NCI-H128 (cell line): ENCODE data around the gene ANKRD60.

ENCODE experiments used
- DNase-seq: peaks from one replicate; lab custom pipeline; 2025; ENCODE audit not compliant: unreplicated experiment; lab: John Stamatoyannopoulos, UW

ANKRD60 gene

DNA sequence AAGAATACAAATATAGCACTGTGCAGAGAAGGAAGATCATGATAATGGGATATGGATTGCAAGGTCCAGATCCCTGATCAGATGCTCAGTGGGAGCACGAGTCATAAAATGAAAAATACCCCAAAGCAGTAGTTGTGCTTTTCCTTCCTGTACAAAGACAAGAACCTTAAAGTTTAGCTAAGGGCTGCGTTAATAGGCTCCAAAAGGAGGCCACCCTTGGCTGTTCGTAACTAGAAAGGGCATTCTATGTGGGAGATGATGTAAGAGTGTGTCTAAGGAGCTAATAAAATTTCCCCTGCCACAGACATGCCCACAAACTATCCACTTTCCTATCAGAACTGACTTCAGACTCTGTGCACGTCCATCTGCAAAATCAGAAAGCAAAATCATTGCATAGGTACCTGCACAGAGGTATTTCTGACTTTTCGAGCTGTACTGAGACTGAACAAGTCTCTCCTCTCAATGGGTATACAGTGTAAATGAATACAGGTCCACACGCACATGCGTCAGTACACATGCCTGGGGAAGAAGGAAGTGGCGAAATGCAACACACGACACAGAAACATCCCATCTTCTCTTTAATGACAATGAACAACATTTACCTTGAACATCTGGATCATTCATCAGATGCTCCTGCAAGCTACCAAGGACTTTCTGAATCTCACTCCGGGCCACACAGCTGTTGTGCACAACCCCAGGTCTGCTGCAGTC, 16.9 kb upstream of the ANKRD60 start:
- DNase-seq = no peak

DNA sequence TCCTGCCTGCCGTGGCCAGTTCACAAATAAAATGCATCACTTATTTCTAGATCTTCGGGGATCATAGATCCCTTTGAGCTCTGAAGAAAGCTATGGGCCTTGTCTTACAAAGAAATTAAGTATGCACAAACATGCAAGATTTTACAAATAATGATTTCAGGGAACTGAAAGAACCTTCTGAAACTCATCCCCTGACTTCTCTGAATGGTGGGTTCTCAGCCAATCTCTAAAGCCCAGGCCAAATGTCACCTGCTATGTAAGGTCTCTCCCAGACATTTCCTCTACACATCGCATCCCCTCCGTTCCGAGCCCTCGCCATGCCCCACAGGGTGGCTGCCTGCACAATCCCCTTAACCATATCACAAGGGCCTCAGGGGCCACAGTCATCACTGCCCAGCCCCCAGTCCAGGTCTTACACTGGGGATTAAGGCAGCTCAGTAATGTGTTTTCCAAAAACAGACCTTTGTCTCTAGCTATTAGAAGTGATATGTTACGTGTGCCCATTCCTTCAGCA, 16.1 kb upstream of the ANKRD60 start:
- no peak for DNase-seq

DNA sequence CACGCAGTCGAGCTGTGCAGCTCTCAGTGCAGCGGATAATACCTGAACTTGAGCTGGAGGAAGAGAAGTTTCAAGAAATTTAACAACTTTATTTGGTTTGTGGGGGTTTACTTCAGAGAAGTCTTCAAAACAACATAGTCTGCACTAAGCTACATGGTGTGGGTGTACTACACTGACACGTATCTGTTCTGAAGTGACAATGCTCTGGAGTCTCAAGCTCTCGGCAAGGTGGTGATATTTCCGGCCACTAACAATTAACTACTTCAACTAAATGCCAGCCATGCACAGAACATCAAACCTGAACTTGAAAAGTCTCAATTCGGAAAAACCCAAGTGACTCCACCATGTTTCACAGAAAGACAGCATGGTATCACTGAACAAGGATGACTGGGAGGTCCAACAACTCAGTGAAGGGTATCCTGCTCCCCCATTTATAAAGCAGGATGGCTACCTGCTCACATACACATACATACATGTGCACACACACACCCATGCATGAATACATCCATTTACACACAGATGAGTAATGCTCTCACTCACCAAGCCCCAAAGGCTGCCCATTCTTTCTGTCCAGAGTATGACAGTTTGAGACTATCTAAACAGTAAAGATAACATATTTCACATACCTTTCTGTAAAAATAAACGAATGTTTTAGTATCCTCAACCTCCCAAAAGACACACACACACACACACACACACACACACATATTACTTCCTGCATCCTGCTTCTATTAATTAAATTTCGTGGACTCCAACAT, 15.4 kb upstream of the ANKRD60 start:
- no peak for DNase-seq

DNA sequence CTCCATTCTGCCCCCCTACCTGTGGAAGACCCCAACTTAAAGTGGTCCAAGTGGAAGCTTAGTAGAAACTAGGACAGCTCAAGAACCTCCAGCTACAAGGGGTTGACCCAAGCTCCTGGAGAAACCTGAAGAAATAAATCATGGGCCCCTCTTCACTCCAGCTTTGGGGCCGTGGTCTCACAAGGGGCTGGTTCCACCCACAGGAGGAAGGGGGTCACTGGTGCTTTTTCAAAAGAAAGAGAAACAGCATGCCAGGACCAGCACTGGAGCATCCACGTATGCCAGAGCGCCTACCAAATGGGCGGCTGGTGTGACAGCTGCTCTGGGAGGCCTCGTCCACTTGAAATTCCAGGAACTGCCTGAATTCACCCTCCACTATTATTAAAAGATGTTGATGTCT, 14.4 kb upstream of the ANKRD60 start:
- DNase-seq = no peak

DNA sequence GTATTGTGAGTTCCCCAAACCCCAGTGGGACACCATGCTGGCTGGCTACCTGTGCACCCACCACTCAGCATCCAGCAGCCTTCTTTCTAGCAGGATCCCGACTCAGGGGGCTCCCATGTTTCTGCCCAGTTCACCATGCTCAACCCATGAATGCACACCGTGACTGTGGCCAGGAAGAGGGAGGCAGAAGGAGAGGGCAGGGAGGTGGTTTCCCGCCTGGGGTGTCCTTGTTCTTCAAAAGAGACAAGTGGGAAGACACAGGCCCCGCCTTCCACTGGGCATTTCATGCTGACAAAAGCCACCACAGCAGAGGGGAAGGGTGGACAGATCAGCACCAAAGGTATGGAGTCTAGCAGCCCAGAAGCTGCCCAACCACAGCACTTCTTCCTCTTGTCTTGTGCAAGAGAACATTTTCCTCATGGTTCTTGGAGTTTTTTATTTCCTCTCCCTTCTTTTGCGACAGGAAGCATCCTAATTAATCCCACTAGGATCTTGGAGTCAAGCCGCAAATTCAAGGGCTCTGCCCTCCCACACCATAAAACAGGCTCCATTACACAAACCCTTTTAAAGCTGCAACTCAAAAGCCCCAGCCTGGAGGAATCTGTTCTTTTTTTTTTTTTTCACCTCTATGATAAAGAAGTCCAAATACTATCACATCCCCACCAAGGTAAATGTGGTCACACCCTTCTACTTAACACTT, 13.5 kb upstream of the ANKRD60 start:
- DNase-seq = no peak

DNA sequence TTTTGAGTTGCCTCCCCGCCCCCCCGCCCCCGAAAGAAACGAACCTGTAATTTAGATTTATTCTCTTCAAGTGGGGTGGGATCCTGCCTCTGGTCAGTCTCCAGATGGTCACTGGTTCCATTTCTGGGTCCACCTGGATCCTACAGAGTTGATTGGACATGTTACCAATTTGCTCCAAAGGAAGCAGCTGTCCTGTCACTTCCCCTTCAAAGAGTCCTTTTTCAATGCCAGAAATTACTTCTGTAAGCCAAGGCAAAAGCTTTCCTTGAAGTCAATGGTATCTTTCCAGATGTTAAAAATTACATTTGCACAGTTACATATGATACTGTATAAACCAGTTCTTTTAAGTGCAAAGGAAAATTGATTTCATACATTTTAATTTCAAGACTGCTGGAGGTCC, 12.0 kb upstream of the ANKRD60 start:
- DNase-seq = no peak

DNA sequence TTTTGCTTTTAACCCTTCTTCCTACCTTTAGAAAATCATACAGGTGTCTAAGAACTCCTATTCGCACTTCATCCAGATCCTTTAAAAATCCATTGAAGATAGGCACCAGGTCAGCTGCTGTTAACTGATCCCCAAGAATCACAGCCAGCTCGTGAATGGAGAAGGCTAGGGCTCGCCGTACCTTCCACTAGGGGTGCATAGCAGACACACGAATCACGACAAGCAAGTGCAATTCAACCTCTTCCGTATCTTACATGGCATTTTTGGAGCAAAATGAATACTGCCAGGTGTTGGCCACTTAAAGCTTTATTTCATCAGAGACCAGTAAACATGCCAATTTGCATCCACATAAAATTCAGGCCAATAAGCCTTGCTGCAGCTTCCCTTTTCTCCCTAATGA, 10.8 kb upstream of the ANKRD60 start:
- no peak for DNase-seq

DNA sequence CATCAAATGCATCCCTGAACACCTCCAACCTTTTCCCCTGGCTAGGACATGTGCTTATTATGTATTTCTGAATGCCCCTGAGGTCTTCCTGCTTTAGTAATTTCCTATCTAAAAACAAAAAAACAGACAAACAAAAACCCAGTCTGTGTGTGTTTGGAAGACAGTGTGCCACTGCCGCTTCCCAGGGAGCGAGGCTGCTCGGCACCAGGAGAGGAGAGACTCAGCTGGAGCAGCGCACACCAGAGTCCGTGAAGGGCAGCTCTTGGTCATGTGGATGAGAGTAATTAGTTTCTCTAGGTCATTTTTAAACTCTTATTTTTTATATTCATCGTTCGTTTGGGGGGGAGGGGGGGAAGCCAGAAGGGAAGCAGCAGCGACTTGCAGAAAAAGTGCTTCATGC, 10.0 kb upstream of the ANKRD60 start:
- DNase-seq = no peak

DNA sequence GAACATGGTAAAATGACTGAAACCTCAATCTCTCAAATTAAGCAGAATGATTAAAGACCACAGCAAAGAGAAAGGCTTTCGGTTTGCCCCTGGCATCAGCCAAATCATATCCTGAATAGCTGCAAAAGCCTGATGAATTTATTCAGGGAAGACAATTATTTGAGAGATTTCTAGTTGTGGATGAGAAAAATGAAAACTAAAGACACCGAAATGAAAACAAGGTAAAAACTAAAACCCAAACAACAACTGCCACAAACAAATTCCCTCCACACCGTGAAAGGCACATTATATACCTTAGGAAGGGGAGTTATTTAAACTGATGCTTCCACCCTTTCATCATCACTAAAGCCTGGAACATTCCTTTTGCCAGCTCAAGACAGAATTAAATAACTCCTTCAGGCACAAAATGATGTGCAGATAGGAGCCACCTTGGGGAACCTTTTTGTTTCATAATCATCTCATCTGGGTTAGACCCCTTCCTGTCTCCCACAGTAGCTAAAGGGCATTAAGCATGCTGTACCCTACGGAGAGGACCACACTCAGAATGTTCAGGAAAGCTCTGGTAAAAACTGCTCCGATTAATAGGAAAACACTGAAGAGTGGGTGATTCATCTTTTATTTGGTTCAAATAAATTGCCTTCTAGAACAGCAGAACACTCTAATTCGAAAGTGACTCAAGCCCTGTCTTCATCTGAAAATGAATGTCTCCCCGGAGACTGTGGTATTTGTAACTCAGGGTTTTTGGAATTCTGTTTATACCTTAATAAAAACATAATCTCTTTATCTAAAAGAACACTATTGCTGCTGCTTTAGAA, 9.1 kb upstream of the ANKRD60 start:
- no peak for DNase-seq

DNA sequence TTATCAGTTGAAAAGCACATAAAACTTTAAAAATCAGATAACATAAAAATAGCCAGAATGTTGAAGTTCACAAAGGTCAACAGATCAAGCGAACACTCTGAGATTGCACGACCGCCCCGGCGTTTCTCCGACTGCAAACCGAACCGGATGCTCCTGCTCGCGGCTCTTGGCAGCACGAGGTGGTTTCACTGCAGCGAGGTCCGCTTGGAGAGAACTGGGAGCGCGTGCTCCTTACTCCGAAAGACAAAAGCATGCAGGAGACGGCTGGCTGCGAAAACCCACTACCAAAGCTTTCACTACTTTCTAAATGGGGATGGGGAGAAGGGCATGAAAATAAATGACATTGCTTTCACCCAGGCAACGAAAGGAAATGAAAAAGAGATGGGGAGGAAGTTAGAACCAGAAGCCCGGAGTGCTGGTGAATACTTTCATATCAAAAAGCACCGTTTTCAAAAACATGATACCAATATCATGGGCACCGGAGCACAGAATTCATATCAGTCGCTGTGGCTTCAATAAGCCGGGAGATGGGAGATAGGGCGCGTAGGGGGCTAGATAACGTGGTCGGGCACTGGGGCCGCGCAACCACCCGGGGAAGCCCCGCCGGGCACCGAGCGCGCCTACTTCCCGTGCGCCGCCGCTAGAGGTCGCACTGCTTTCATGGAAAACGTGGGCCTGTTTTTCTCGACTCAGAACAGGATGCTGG, 8.3 kb upstream of the ANKRD60 start:
- DNase-seq = peak; percentile 41

DNA sequence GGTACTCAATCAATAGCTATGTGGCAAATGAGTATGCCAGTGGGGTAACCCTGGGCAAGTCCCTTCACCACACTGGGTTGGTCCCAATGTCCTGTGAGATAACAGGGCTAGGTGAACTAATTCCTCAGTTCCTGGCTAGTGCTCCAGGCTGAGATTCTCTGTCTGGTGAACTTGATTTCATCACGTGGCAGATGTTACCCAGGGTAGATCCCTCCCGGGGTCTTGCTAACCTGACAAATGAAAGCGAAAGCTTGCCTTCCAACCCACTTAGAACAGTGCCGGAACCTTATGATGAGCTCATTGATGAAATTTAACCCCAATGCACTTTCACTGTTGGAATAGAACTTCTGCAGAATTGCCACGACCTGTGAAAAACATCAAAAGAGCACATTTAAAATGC, 6.6 kb upstream of the ANKRD60 start:
- no peak for DNase-seq

DNA sequence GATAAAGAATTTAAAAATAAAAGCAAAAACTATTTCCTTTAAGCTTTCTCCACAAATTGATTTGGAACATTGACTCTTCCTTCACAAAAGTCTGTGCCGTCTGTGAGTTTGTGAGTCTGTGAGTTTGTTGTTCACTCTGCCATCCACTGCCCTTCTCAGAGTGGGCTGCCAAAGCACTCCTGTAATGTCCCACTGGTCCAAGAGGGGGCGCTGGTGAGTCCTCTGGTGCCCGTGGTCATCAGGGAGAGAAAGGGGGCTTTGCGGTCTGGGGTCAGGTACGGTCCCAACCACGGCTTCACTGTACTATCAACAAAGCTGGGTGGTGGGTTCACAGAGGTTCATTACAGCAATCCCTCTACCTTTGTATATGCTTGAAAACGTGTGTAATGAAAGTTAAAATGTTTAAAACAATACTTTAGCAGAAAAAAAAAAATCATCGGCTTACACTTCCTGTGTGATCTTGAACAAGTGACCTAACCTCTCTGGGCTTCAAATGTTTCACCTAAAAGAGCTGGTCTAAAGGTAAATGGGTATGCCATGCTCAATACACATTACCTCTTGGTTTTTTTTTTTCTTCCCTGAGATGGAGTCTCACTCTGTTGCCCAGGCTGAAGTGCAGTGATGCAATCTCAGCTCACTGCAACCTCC, 5.6 kb upstream of the ANKRD60 start:
- no peak for DNase-seq

DNA sequence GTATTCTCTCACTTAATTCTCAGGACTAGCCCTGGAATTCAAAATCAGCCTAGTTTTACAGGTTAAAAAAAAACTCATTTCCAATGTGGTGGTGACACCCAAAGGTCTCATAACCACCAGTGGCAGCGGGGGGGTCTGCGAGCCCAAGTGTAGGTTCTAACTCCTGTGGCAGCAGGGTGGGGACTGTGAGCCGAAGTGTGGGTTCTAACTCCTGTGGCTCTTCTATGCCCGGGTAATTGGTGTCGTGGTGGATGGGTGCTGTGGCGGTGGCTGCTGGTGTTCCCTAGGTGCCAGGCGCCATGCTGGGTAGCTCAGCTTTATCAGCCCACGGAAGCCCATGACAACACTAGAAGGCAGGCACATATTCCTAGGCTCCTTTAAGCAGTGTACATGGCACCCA, 4.9 kb upstream of the ANKRD60 start:
- DNase-seq = no peak

DNA sequence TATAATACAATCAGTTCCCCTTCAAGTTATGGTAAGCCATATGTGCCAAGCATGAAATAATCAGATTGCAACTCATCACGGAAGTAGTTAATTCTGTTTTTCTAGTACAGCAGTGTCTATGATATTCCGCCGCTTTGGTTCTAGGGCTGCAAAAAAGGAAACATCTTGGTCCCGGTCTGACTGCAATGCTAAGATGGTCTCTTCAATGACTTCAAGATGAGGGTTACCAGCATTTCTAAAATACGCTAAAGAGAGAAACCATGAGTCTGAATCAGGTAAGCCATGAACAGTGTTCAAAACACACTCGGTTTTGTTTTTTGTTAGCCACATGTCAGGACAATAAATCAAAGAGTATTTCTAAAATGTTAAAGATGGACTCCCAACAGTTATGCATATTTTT, 3.2 kb upstream of the ANKRD60 start:
- peak; percentile 51 for DNase-seq

DNA sequence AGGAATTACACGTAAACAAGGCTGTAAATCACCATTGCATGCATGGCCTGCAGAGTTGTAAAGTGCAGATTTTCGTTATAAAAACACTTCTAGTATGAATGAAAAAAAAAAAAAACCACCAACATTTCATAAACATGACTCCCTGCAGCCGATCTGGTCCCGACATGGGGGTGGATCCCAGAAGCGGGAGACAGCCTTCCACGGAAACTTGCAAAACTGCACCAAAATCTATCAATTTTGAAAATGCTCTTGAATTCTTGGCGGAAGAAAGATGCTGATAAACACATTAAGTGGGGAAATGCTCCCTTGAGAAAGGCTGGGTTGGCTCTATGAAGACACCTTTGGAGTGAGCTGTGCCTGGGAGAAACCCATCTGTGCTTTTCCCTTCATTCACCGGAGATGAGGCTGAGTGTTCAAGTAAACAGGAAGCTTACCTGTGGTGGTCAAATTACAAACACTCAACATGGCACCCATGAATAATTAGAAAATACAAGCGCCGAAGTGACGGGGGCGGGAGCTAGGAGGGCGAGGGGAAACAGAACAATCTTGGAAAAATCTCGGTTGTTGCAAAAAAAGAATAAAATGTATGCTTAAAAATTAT, 845 bp upstream of the ANKRD60 start:
- no peak for DNase-seq

DNA sequence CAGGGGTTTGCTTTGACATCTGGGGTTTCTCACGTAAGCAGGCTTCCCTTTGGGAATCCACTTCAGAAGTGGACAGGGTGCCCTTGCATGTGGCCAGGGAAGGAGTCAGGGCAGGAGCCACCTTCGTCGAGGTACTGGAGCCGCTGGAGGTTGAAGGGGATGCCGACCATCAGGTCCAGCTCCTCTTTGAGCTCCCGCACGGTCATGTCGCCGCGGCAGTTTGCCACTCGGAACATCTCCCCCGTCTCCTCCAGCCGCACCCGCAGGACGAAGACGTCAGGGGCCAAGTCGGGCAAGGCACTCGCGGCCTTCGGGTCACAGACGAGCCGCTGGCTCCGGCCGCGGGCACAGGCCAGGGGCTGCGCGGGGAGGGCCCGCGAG, 360 bp downstream of the ANKRD60 start:
- no peak for DNase-seq

DNA sequence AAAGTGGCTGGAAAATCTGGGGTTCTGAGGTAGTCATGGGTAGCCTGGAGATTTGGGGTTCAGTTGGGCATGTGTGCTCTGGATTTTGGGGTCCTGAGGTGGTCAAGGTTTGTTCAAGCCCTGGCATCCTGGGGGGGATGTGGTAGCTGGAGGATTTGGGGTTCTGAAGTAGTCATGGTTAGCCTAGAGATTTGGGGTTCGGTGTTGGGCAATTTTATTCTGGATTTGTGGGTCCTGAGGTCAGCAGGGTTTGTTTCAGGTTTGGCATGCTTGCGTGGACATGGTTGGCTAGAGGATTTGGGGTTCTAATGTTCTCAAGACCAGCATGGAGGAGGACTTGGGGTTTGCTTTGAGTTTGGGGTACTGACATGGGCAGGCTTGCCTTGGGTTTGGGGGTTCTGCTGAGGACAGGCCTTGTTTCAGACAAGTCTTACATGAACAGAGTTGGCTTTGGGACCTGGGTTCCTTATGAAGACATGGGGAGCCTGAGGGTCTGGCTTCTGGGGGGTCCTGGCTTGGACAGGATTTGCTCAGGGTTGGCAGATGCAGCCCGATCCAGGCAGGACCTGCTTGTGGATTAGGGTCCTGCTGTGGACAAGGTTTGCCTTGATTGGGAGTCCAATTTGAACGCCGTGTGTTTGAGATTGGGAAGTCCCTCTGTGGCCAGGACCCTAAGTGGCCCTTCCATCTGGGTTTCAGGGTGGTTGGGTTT, 906 bp downstream of the ANKRD60 start:
- no peak for DNase-seq

DNA sequence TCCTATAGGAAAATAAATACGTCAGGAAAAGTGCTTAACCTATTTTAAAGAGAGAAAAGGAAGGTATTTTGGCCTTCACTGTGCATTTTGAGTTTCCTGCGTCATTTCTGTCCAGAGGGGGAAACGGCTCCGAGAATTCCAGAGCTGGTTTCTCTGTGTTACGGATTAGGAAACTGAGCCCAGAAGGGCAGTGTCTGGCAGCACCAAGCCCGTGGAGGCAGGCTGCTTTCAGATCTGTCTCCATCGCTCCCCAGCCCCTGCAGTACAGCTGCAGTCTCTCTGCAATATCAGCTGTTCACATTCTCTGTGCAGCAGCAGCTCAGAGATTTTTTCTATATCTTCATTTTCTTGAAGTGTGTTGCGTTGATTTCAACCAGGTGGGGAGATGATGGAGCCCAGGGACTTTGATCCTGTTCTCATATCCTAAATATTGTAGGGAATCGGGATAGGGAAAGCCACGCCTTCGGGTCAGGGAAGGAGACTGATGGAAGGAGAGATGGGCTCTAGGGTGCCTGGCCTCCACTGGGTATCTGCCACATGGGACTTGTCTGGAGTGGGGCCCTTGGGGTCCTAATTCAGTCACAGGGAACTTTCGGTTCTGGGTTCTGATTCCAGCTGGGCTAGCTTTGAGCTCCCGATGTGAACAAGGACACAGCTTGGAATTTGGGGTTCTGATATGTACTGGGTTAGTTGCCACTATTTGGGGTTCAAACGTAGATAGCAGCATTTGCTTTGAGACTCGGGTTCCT, 2.8 kb downstream of the ANKRD60 start:
- DNase-seq = no peak
